Gastrocnemius medialis (tissue), 4 donors: ENCODE results near the gene CREB3L4. TPM values are rescaled to one million over a fixed set of nuclear protein-coding genes. Genes with fewer than 3 reads are reported as not detected.

Experiments used
- ATAC-seq, 2 donors: fragments of 150-250 bp; one replicate each; pipeline ENCODE4 v1.9.1; 2016
- DNase-seq, 2 donors: peaks; one replicate each; pipeline ENCODE4 v3.0.0-alpha.2; 2019
- H3K27ac ChIP-seq, 4 donors: fragments of 200-600 bp; sonication (generic); 1 replicate in 1 of 4; 2 replicates in 3 of 4; pipeline ENCODE4 v1.5.1; 2016 to 2018; ENCODE audit warnings: mild to moderate bottlenecking in 2 of 4, moderate library complexity in 1 of 4
- H3K27me3 ChIP-seq, 3 donors: fragments of 200-600 bp; sonication (generic) in 2 of 3; 1 replicate in 1 of 3; 2 replicates in 2 of 3; pipeline versions ENCODE4 v1.5.1 to v1.6.0; 2016 to 2019; ENCODE audit warnings: mild to moderate bottlenecking in 1 of 3, moderate library complexity in 1 of 3
- H3K36me3 ChIP-seq, 2 donors: fragments of 200-600 bp; sonication (generic) in 1 of 2; one replicate each; pipeline ENCODE4 v1.5.1; 2017 to 2018
- H3K4me1 ChIP-seq, 2 donors: fragments of 200-600 bp; sonication (generic) in 1 of 2; one replicate each; pipeline ENCODE4 v1.5.1; 2016 to 2017; ENCODE audit warnings: mild to moderate bottlenecking in 2 of 2
- H3K4me3 ChIP-seq, 4 donors: fragments of 200-600 bp; sonication (generic) in 3 of 4; 1 replicate in 1 of 4; 2 replicates in 3 of 4; pipeline ENCODE4 v1.5.1; 2016 to 2019; ENCODE audit warnings: mild to moderate bottlenecking in 2 of 4
- H3K9me3 ChIP-seq, 3 donors: fragments of 200-600 bp; sonication (generic) in 2 of 3; 1 replicate in 1 of 3; 2 replicates in 2 of 3; pipeline ENCODE4 v1.5.1; 2016 to 2019
- CTCF ChIP-seq, 5 experiments: fragments of 450-650 bp in 3 of 5; fragments of 200-600 bp in 2 of 5; sonication (generic) in 2 of 5; IDR thresholded peaks in 4 of 5; conservative IDR thresholded peaks in 1 of 5; 1 replicate in 4 of 5; 2 replicates in 1 of 5; pipeline ENCODE4 v1.5.1; 2016 to 2019; ENCODE audit warnings: antibody characterized with exemption in 5 of 5, mild to moderate bottlenecking in 3 of 5, moderate library complexity in 3 of 5
- POLR2A ChIP-seq, 2 donors: fragments of 450-650 bp; IDR thresholded peaks; one replicate each; pipeline ENCODE4 v1.6.1; 2017; ENCODE audit warnings: antibody characterized with exemption in 2 of 2, mild to moderate bottlenecking in 2 of 2, moderate library complexity in 2 of 2
- in situ Hi-C, 4 donors: fragments of 200-750 bp; cut with MboI; loops; one replicate each; pipeline versions ENCODE4 v1.15.0 to v1.8.0; 2017; ENCODE audit warnings: low sequenced_read_pairs in 4 of 4
- intact Hi-C: fragments of 100-400 bp; cut with DNase I; formaldehyde crosslinking; loops from one replicate; pipeline ENCODE4 v1.15.1; 2023; ENCODE audit warnings: low total_unique reads
- total RNA-seq, 4 donors: library from RNA; depleted of rRNA; stranded (reverse); fragments of >200 nt; gene quantifications; one replicate each; pipeline versions ENCODE4 v1.1.0 to v1.2.3, GENCODE V29; 2016

CREB3L4 gene
- total RNA-seq, 4 donors from 2014 or later = 4.5 to 7.9 (median 5.7) TPM

GRCh38 chr1:153944827-153945117 lies 22.9 kb upstream of the CREB3L4 start:
- in situ Hi-C loops = loop anchor here in 2 of 4 donors (5.0 to 10.0 kb wide), 2 partner anchors 43 to 150 kb away; partner anchors contain the start of gene RAB13 (in 1 of the 2)
- peaks cover 0 to 45% of the 10 kb centered on the region in 2 donors for H3K36me3 ChIP-seq
- peaks cover 15 to 31% of the 10 kb centered on the region in 2 donors for H3K4me1 ChIP-seq
- H3K4me3 ChIP-seq = peak overlapping the region; percentile 70 to 90 (median 78)
- ATAC-seq = no peak
- DNase-seq = no peak
- peak overlapping the region; percentile 98 to 99 (median 98) for H3K27ac ChIP-seq
- H3K27me3 ChIP-seq = no peaks in the 10 kb centered on the region
- H3K9me3 ChIP-seq = no peaks in the 10 kb centered on the region
- intact Hi-C loops = no loop called here
- no peak for TF ChIP-seq CTCF (IDR thresholded peaks at IDR 0.05 in 4 of 5, conservative IDR thresholded peaks at IDR 0.05 in 1 of 5)
- TF ChIP-seq POLR2A (IDR thresholded peaks at IDR 0.05) = no peak

DNA sequence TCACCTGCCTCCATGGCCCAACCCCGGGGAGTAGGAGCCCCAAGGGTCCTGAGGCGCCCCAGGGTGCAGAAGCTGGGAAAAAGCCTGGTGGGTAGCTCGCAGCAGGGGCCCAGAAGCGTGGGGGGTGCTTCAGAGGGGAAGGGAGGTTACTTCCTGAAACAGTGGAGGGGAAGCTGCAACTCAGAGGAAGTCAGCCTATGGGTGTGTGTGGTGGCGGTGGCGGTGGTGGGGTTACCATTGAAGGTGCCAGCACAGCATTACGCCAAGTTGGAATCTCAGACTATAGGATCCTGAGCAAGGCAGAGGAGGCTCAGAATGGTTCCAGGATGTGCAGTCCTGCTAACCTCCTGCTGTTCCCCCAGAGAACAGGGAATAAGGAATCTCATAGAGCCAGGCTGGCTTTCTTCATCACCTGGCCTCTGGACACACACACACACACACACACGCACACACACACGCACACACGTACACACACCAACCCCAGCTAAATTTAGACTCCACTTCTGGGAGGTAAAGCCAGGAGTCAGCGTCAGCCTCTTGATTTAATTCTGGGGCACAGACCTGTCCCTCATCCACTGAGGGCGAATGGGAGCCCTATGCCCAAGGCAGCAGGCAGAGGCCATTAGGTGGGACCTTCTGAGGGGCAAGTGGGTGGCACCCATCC lies 22.4 kb upstream of the CREB3L4 start:
- Histone ChIP-seq H3K4me1 (peaks cover 15 to 31% of the 10 kb centered on the region in 2 donors), H3K4me3 (peak overlapping the region; percentile 70 to 90 (median 78)), H3K27me3 (no peaks in the 10 kb centered on the region), H3K36me3 (peaks cover 0 to 49% of the 10 kb centered on the region in 2 donors), H3K9me3 (no peaks in the 10 kb centered on the region), H3K27ac (peak overlapping the region; percentile 98 to 99 (median 98))
- in situ Hi-C loops (loop anchor here in 2 of 4 donors (5.0 to 10.0 kb wide), 2 partner anchors 42 to 150 kb away; partner anchors contain the start of gene RAB13 (in 1 of the 2)), intact Hi-C loops (no loop called here)
- TF ChIP-seq POLR2A (IDR thresholded peaks at IDR 0.05) (peak in 1 of 2 donors; percentile 72), CTCF (IDR thresholded peaks at IDR 0.05 in 4 of 5, conservative IDR thresholded peaks at IDR 0.05 in 1 of 5) (no peak)
- DNase-seq (peak; percentile 80 to 90), ATAC-seq (peak; percentile 74 to 79)

DNA sequence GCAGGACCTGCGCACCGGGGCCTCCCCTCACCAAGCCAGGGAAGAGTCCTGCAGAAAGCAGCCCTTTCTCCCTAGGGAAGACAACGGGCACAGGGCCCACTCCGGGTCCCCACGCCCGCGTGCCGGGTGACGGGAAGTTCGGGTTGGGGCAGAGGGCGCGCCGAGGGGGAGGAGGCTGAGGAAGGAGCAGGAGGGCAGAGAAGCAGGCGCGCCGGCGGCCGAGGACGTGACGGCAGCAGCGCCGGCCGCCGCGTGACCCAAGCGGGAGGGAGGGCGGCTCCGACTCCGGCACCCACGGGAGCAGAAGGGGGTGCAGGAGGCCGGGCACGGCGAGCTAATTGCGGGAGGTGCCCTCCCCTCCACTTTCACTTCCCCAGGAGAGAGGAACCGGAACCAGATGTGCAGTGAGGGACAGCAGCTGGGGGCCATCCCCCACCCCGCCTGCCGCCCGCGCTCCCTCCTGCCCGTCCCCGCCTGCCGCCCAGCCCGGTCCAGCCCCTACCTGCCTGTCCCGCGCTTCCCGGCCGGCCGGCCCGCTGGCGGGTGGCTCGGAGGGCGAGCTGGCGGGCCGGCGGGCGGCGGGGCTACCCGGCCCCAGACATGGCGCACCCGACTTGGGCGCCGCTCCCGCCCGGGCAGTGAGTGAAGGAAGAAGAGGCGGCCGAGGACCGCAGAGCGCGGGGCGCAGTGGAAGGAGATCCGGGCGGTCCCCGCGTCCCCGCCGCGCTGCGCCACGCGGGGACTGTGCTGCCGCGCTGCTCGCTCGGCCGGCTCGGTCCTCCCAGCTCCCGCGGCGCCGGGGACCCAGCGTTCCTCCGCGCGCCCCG lies 21.7 kb upstream of the CREB3L4 start:
- Histone ChIP-seq H3K9me3 (no peaks in the 10 kb centered on the region), H3K27ac (peak overlapping the region; percentile 98 to 99 (median 98)), H3K4me3 (peak overlapping the region; percentile 70 to 90 (median 78)), H3K4me1 (peaks cover 15 to 31% of the 10 kb centered on the region in 2 donors), H3K27me3 (no peaks in the 10 kb centered on the region), H3K36me3 (peaks cover 0 to 51% of the 10 kb centered on the region in 2 donors)
- no peak for TF ChIP-seq CTCF (IDR thresholded peaks at IDR 0.05 in 4 of 5, conservative IDR thresholded peaks at IDR 0.05 in 1 of 5)
- peak; percentile 76 to 86 for TF ChIP-seq POLR2A (IDR thresholded peaks at IDR 0.05)
- DNase-seq = peak; percentile 84
- intact Hi-C loops = loop anchor here (1.0 kb wide), 4 partner anchors 12 to 149 kb away; partner anchors contain the start of genes CRTC2 and RAB13
- in situ Hi-C loops = loop anchor here in 2 of 4 donors (5.0 to 10.0 kb wide), 2 partner anchors 41 to 151 kb away; partner anchors contain the start of gene RAB13 (in 1 of the 2)
- peak; percentile 74 to 83 for ATAC-seq

GRCh38 chr1:153946622-153947241 lies 21.0 kb upstream of the CREB3L4 start, which contains the start of gene DENND4B:
DENND4B (minus strand) TSS chr1:153946718; CDS start chr1:153944374, 2,344 bp downstream.
- Histone ChIP-seq H3K4me3 (peak within 1 kb of the TSS; percentile 70 to 90 (median 78)), H3K27me3 (no peaks in the 10 kb centered on the region), H3K36me3 (peaks cover 0 to 53% of the 10 kb centered on the region in 2 donors), H3K9me3 (no peaks in the 10 kb centered on the region), H3K4me1 (peaks cover 15 to 31% of the 10 kb centered on the region in 2 donors), H3K27ac (peak within 1 kb of the TSS; percentile 98 to 99 (median 98))
- ATAC-seq (peak; percentile 74 to 75), DNase-seq (peak; percentile 71 to 86)
- intact Hi-C loops (loop anchor here (1.0 kb wide), 4 partner anchors 12 to 149 kb away; partner anchors contain the start of genes CRTC2 and RAB13), in situ Hi-C loops (loop anchor here in 2 of 4 donors (5.0 to 10.0 kb wide), 2 partner anchors 41 to 152 kb away; partner anchors contain the start of gene RAB13 (in 1 of the 2))
- TF ChIP-seq POLR2A (IDR thresholded peaks at IDR 0.05) = no peak
- peak; percentile 91 to 99 (median 97) for TF ChIP-seq CTCF (IDR thresholded peaks at IDR 0.05 in 4 of 5, conservative IDR thresholded peaks at IDR 0.05 in 1 of 5)
